Left hindlimb (tissue), 1 donor: Measurements from ENCODE around the gene NBEA.

Experiments used
- DNase-seq: peaks from one replicate; pipeline ENCODE4 v3.0.0-alpha.2; 2018

Gene NBEA

GRCh38 chr13:35694031-35694430 is 752.0 kb downstream of the NBEA start:
- DNase-seq: no peak

- DNase-seq: peak; percentile 72
Measured at GRCh38 chr13:35694549-35695447, 752.7 kb downstream of the NBEA start.

GRCh38 chr13:35695448-35695770 is 753.3 kb downstream of the NBEA start:
- DNase-seq: peak; percentile 74

- DNase-seq: no peak
Measured at GRCh38 chr13:35697186-35697730, 755.2 kb downstream of the NBEA start.

- no peak for DNase-seq
Measured at GRCh38 chr13:35698911-35699576, 757.0 kb downstream of the NBEA start.

- DNase-seq: peak; percentile 82
Measured at GRCh38 chr13:35699825-35700510, 757.9 kb downstream of the NBEA start.

GRCh38 chr13:35700671-35701070 is 758.6 kb downstream of the NBEA start:
- no peak for DNase-seq

- DNase-seq: no peak
Measured at GRCh38 chr13:35702316-35702715, 760.2 kb downstream of the NBEA start.

GRCh38 chr13:35703061-35703460 is 761.0 kb downstream of the NBEA start:
- no peak for DNase-seq

- no peak for DNase-seq
Measured at GRCh38 chr13:35704331-35704730, 762.3 kb downstream of the NBEA start.

GRCh38 chr13:35706281-35706680 is 764.2 kb downstream of the NBEA start:
- DNase-seq: no peak

GRCh38 chr13:35706721-35707120 is 764.7 kb downstream of the NBEA start:
- no peak for DNase-seq

GRCh38 chr13:35711909-35712308 is 769.8 kb downstream of the NBEA start:
- DNase-seq: no peak

GRCh38 chr13:35712907-35713761 is 771.1 kb downstream of the NBEA start:
- DNase-seq: peak; percentile 68

GRCh38 chr13:35714121-35714520 is 772.1 kb downstream of the NBEA start:
- DNase-seq: no peak

GRCh38 chr13:35714588-35715377 is 772.7 kb downstream of the NBEA start:
- peak; percentile 61 for DNase-seq

GRCh38 chr13:35716186-35716585 is 774.1 kb downstream of the NBEA start:
- no peak for DNase-seq

GRCh38 chr13:35716729-35717128 is 774.7 kb downstream of the NBEA start:
- no peak for DNase-seq

- DNase-seq: no peak
Measured at GRCh38 chr13:35718084-35718483, 776.0 kb downstream of the NBEA start.

- DNase-seq: no peak
Measured at GRCh38 chr13:35720290-35720689, 778.2 kb downstream of the NBEA start.

GRCh38 chr13:35720690-35721554 is 778.9 kb downstream of the NBEA start:
- peak; percentile 65 for DNase-seq
